GM18526 (cell line): ENCODE data around the gene VARS1.

Experiments
- POLR2A ChIP-seq: IDR thresholded peaks from 3 replicates; pipeline ENCODE4 v1.6.1; 2011; ENCODE audit not compliant: insufficient read length; ENCODE audit errors: extremely low read depth

The VARS1 gene

GRCh38 chr6:31776989-31777666 lies 18.4 kb downstream of the VARS1 start, which contains the start of gene VWA7:
VWA7 (minus strand) TSS chr6:31777328; CDS start chr6:31776779, 549 bp downstream.
- TF ChIP-seq POLR2A: no peak

- TF ChIP-seq POLR2A: no peak
Measured at GRCh38 chr6:31776485-31776988, 19.0 kb downstream of the VARS1 start.

DNA sequence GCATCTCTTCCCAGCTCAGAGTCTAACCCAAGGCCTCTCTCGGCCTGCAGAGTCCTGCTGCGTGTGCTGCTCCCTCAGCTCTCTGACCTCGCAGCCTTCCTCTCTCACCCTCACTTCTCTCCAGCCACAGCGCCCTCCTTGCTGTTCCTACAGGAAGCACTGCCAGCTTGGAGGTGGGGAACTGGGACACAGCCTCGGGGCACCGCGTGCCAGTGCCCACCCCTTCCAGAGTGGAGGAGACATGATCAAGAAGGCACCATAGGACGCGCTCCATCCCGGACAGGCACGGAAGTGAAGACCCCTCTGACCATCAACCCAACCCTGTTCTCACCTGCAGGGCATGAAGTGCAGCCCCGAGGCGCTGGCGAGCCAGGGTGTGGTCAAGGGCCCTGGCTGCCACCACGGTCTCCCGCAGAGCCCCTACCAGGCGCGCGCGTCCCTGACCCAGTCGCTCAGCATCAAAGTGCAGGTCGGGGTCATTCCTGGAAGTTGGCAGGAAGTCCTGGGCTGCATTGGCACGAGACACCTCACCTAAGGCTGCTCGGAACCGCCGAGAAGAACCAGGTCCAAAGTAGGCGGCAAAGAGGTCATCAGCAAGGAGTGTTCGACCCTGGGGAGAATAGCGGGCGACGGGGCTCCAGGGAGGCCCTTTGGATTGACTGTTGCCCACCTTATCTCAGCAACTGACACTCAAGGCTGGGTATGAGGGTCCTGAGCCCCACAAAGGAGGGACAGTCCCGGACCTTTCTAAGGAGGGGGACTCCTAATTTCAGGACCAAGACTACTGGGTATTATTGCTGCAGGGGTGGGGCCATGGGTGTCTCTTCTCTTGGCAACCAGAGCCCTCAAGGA lies 19.7 kb downstream of the VARS1 start:
- TF ChIP-seq POLR2A: no peak

GRCh38 chr6:31775184-31775583 lies 20.4 kb downstream of the VARS1 start:
- no peak for TF ChIP-seq POLR2A

DNA sequence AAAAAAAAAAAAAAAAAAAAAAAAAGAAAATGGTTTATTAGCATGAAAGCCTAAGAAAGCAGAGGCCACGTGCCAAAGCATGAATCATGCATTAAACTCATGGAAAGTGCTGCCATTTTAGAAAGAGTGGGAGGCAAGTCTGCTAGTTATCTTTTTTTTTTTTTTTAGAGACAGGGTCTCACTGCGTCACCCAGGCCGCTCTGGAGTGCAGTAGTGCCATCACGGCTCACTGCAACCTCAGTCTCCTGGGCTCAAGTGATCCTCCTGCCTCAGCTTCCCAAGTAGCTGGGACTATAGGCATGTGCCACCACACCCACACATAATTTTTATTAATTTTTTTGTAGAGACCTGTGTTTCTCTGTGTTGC lies 23.6 kb downstream of the VARS1 start:
- TF ChIP-seq POLR2A: no peak

DNA sequence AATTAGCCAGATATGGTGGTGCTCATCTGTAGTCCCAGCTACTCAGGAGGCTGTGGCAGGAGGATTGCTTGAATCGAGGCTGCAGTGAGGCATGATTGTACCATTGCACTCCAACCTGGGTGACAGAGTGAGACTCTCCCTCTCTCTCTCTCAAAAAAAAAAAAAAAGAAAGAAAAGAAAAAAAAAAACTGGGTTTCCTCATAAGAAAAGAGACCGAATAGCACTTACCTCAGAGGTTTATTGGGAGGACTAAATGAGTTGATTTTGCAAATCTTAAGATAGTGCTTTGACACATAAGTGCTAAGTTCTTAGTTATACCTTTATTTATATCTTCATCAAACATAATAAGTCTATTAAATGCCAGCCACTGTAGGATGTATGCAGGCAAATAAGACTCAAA lies 24.7 kb downstream of the VARS1 start:
- TF ChIP-seq POLR2A: no peak

DNA sequence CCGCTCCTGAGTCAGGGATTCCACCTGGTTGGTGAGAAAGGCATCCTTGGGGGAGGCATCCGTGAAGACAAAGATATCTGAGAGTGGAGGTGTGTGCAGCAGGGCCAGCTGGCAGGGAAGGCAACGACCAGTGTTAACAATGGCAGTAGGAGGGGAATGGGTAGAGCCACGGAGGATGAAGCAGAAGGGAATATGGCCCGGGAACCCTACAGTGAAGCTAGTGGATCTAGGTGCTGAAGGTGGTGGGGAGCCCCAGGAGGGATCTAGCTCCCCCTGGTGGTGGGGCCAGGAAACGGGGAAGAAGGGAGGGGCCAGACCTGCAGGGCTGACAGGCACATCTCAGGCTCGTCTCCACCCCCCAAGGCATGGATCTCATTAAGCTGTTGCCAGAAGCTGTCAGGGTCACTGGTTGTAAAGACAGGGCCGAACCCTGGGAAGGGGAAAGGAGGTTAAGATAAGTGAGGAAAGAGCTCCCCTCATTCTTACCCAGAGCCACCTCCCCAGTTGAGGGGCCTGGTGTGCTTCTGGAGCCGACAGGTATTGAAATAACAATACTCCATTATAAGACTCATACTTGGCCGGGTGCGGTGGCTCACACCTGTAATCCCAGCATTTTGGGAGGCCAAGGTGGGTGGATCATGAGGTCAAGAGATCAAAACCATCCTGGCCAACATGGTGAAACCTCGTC lies 25.7 kb downstream of the VARS1 start:
- TF ChIP-seq POLR2A: no peak

GRCh38 chr6:31768363-31769257 lies 26.9 kb downstream of the VARS1 start:
- TF ChIP-seq POLR2A: no peak

DNA sequence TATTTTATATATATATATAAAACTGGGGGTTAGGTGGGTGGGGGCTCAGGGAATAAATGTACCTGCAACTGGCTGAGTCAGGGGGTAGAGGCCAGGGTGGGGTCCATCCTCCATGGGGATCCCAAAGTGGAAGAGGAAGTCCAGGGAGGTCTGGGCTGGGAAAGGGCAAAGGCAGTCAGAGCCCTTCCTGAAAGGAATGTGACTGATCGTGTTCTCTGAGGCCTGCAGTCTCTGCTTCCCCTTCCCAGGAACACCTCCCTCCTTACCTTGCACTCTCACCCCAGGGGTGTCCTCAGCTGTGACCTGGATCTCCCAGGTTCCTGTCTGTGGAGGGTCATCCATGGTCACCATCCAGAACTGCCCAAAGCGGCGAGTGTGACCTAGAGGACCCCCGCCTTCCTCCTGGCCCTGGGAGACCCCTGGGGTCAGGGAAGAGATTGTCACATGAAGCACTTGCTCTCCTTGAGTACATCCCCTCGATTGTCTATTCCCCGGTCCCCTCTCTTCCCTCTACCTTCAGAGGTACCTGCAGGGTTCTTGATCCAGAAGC lies 28.4 kb downstream of the VARS1 start:
- no peak for TF ChIP-seq POLR2A

- TF ChIP-seq POLR2A: no peak
Measured at GRCh38 chr6:31765910-31766794, 29.4 kb downstream of the VARS1 start.

GRCh38 chr6:31765559-31765909 lies 30.0 kb downstream of the VARS1 start:
- TF ChIP-seq POLR2A: no peak

DNA sequence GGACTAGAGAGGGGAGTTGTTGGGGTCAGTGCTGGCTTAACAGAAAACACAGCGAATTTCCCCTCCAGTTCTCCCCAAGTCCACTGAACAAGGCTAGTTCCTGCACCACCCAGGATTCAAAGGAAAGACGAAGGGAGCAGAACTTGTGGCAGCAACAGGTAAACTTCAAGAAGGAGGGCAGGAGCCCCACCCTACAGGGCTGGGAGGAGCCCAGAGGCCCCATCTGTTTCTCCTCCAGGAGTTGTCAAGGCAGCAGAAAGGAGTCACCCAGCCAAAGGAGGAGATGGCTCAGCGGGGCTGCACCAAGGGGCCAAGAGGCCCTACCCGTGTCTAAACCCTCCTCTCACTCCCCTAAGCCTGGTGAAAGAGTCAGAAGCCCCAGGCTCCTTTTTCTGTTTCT lies 31.4 kb downstream of the VARS1 start:
- no peak for TF ChIP-seq POLR2A

- TF ChIP-seq POLR2A: no peak
Measured at GRCh38 chr6:31763619-31763940, 32.0 kb downstream of the VARS1 start.
